ENCODE data around the gene SOHLH2.

The SOHLH2 gene

DNA sequence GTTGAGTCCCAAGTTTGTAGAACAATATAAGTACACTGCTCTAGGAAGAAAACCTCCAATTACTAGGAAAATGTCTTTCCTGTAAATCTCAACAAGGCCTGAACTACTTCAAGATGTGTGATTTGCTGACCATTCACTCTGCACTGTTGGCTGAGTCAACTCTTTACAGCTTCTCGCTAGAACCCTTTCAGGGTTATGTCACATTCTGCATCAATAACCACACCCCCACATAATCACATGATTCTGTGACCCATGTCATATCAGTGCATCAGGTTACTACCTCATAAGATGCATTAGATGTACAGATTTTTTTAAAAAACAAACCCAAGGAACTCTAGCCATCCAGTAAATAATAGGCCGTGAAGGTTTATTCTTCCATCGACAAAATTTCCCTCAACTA, 67.0 kb downstream of the SOHLH2 start:
- TF ChIP-seq TAF1 (IDR thresholded peaks at IDR 0.05; ENCODE audit: borderline replicate concordance, low read depth, low read length): no peak
- no peak for TF ChIP-seq POLR2AphosphoS5 (IDR thresholded peaks at IDR 0.05; ENCODE audit: low read depth, low read length)
- FAIRE-seq (no peak), DNase-seq (ENCODE audit: insufficient read length) (no peak)

DNA sequence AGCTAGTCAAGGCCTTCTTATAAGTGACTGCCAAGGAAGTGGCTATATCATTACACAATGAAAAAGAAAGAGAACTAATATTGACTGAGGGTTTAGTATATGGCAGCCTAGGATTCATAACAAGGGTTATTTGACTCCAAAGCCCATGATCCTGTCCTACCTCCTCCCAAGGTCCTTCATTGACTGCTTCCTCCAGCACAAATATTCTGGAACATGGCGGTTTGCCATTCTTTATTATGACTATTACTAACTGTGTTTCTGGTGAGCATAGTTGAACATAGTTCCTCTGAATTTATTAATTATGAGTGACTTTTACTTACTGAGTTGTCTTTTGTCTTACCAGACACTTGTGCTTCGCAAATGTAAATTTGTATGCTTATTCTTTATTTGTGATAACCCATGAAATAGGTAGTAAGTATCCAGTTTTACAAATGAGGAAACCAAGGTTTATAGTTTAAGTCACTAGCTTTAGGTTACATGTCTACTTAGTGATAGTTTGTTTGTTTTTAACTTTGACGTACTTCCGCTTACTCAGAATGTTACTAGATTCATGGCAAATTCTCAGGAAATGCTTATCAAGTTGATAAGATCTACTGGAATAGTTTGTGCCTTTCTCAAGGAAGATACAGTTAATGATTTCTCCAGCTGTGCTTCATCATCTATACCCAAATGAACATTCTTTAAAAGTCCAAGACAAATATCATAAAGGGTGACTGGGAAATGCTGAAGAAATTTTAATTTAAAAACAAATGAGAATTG, 67.7 kb downstream of the SOHLH2 start:
- no peak for FAIRE-seq
- no peak for DNase-seq (ENCODE audit: insufficient read length)
- TF ChIP-seq TAF1 (IDR thresholded peaks at IDR 0.05; ENCODE audit: borderline replicate concordance, low read depth, low read length) (no peak), POLR2AphosphoS5 (IDR thresholded peaks at IDR 0.05; ENCODE audit: low read depth, low read length) (no peak), POLR2A (IDR thresholded peaks at IDR 0.05; ENCODE audit: low read depth, low read length) (no peak)

DNA sequence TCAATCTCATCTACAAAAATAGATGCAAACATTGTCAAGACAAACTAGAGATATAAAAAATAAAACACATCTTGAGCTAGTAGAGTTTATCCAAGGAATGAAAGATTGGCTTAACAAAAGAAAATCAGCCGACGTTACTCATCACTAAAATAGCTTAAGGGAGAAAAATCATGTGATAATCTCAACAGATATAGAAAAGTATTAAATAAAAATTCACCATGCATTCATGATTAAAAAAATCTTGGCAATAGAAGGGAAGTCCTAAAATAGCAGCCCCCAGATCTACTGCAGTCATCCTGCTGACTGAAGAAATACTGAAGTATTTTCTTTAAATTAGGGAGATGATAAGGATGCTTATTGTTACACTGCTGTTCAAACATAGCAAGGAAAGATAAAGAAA, 70.6 kb downstream of the SOHLH2 start:
- TF ChIP-seq POLR2AphosphoS5 (IDR thresholded peaks at IDR 0.05; ENCODE audit: low read depth, low read length) (no peak), POLR2A (IDR thresholded peaks at IDR 0.05; ENCODE audit: low read depth, low read length) (no peak), TAF1 (IDR thresholded peaks at IDR 0.05; ENCODE audit: borderline replicate concordance, low read depth, low read length) (no peak)
- no peak for DNase-seq (ENCODE audit: insufficient read length)
- FAIRE-seq: no peak

DNA sequence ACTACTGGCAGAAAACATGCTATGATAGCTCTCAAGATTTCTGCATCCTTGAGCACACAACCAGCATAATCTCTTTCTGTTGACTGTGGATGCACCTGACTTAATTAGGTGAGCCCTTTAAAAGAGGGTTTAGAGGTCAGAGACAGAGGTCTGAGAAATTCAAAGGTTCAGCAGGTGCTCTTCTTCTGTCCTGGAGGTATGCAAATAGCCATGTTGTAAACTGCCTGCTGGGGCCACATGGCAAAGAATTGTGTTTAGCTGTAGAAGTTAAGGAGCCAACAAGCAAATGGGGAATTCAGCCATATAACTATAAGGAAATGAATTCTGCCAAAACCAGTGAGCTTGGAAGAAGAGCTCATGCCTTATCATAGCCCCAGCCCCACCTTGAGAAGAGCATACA, 71.6 kb downstream of the SOHLH2 start:
- FAIRE-seq: no peak
- DNase-seq (ENCODE audit: insufficient read length): no peak
- TF ChIP-seq POLR2A (IDR thresholded peaks at IDR 0.05; ENCODE audit: low read depth, low read length): no peak
- no peak for TF ChIP-seq POLR2AphosphoS5 (IDR thresholded peaks at IDR 0.05; ENCODE audit: low read depth, low read length)
- no peak for TF ChIP-seq TAF1 (IDR thresholded peaks at IDR 0.05; ENCODE audit: borderline replicate concordance, low read depth, low read length)

DNA sequence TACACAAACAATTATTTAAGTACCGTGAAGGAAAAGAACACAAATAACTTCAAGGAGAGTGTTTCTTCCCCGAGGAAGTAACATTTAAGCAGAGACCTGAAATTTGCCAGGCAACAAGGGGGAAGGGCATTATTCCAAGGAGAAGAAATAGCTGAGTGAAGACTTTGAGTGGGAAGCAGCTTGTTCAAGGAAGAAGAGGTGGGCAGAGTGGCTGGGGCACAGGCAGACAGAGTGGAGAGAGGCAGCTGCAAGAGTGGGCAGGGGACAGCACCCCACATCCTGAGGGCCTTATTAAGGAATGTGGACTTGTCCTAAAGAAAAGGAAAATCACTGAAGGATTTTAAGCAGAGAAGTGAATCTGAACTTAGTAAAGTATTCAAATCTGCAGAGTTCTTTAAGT, 78.5 kb downstream of the SOHLH2 start:
- FAIRE-seq: no peak
- no peak for DNase-seq (ENCODE audit: insufficient read length)
- TF ChIP-seq POLR2A (IDR thresholded peaks at IDR 0.05; ENCODE audit: low read depth, low read length) (no peak), POLR2AphosphoS5 (IDR thresholded peaks at IDR 0.05; ENCODE audit: low read depth, low read length) (no peak), TAF1 (IDR thresholded peaks at IDR 0.05; ENCODE audit: borderline replicate concordance, low read depth, low read length) (no peak)

DNA sequence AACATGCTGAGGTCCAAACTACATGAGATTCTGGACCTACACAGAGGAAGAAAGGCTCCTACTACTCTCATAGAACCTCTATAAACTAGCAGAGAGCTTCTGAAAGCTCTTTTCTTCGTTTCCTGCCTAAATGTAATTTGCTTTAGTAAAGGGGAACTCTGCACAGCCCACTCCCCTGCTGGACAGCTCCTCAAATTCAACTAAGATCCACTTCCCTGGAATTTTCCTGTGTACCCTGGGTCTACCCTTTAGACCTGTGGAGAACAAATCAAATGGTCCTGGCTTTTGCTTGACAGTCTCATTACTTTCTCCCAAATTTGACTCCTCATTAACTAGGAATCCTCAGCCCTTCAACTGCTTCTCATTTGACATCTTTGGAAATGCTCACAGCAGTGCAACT, 79.7 kb downstream of the SOHLH2 start:
- TF ChIP-seq POLR2A (IDR thresholded peaks at IDR 0.05; ENCODE audit: low read depth, low read length) (no peak), TAF1 (IDR thresholded peaks at IDR 0.05; ENCODE audit: borderline replicate concordance, low read depth, low read length) (no peak), POLR2AphosphoS5 (IDR thresholded peaks at IDR 0.05; ENCODE audit: low read depth, low read length) (no peak)
- DNase-seq (ENCODE audit: insufficient read length) (no peak), FAIRE-seq (no peak)

DNA sequence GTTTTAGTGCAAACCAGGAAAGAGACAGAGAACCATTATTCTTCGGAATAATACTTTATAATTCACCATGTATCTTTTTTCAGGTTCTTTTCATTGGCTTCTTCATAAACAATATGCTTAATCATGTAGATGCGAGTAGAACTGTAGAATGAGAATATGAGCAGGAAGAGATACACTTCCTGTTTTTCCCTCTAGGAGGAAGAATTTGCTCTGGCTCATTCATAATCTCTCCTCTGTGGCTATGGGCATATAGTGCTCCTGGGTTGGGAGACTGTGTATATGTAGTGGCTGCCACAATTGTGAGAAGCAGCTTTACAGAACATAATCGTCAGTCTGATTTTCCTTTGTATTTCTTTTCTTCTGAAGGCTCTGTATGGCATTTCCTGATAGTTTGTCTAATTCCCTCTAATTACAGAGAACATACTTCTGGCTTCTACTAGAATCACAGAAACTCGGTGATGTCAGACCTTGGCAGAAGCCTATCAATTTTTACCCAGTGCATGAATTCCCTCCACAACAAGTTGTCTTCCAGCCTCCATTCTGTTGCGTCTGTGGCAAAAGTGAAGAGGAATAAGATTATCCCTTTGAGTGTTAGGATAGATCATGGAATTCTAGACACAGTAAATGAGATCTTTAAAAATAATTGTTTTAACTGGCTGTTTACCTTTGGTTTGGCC, 80.3 kb downstream of the SOHLH2 start:
- TF ChIP-seq POLR2AphosphoS5 (IDR thresholded peaks at IDR 0.05; ENCODE audit: low read depth, low read length) (no peak), POLR2A (IDR thresholded peaks at IDR 0.05; ENCODE audit: low read depth, low read length) (no peak), TAF1 (IDR thresholded peaks at IDR 0.05; ENCODE audit: borderline replicate concordance, low read depth, low read length) (no peak)
- FAIRE-seq (no peak), DNase-seq (ENCODE audit: insufficient read length) (no peak)

DNA sequence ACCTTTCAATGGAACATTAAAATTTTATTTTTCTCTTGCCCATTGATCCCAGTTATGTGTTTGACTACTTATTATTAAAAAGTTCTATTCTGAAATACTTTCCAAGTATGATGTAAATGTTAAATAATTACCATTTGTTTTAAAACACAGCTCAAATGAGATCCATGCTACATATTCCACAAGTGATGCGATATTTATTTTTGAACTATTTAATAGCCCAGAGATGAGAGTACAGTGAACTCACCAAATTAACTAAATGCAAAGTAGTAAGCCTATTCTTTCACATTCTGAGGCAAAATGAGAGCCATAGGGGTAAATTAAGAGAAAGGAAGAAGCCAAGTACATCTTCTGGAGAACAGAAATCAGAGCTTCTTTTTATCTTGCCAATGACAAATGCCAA, 82.0 kb downstream of the SOHLH2 start:
- TF ChIP-seq TAF1 (IDR thresholded peaks at IDR 0.05; ENCODE audit: borderline replicate concordance, low read depth, low read length) (no peak), POLR2A (IDR thresholded peaks at IDR 0.05; ENCODE audit: low read depth, low read length) (no peak), POLR2AphosphoS5 (IDR thresholded peaks at IDR 0.05; ENCODE audit: low read depth, low read length) (no peak)
- FAIRE-seq: no peak
- DNase-seq (ENCODE audit: insufficient read length): no peak

DNA sequence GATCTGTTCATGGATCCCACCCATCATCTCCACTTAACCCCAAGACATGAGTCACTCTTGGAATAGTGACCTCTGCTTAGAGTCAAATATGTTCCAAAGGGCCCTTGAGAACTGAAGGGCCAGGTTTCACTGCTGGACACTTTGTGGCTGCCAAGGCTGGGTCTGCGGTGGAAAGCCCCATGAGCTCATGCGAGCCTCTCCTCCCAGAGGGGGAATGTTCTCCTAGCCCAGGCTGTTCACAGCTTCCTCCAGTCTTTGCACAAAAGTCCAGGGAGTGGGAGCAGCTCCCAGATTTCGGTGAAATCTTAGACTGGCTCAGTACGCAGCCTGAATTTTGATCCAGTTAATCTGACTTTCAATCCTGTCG, 82.4 kb downstream of the SOHLH2 start:
- TF ChIP-seq POLR2AphosphoS5 (IDR thresholded peaks at IDR 0.05; ENCODE audit: low read depth, low read length) (no peak), TAF1 (IDR thresholded peaks at IDR 0.05; ENCODE audit: borderline replicate concordance, low read depth, low read length) (no peak), POLR2A (IDR thresholded peaks at IDR 0.05; ENCODE audit: low read depth, low read length) (no peak)
- FAIRE-seq: no peak
- no peak for DNase-seq (ENCODE audit: insufficient read length)

DNA sequence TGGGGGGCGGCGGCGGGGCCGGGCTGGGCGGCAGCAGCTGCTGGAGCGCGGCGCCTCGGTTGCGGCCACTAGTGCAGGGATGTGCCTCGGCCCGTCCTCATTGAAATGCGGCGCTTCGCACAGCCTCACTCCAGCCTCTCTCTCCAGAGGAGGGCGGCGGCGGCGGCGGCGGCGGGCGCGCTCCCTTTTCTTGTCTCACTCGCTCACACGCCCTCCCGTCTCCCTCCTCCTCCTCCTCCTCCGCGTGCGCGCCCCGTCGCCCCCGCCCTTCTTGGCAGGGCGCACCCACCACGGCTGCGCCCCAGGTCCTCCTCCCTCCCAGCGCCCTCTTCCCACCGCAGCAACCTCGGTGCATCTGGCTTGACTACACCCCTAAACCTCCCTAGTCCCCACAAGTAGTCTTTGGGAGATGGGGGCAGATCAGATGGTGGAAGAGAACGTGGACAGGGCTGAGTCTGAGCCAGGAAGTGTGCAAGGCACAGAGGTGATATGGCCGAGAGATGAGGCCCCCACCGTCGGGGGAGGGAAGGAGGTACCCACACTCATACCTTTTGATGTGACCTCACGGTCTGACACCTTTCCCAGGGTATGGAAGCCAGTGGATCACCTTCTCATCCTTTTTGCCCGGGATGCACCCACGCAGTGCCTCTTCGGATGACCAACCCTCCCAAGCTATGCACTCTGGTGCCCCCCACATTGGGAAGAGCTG, 83.0 kb downstream of the SOHLH2 start, which contains the start of gene DCLK1:
Gene DCLK1 (minus strand): TSS at position 161 of the 709 bp plus-strand sequence.
- TF ChIP-seq POLR2A (IDR thresholded peaks at IDR 0.05; ENCODE audit: low read depth, low read length): no peak
- TF ChIP-seq POLR2AphosphoS5 (IDR thresholded peaks at IDR 0.05; ENCODE audit: low read depth, low read length): no peak
- TF ChIP-seq TAF1 (IDR thresholded peaks at IDR 0.05; ENCODE audit: borderline replicate concordance, low read depth, low read length): no peak
- no peak for DNase-seq (ENCODE audit: insufficient read length)
- no peak for FAIRE-seq

DNA sequence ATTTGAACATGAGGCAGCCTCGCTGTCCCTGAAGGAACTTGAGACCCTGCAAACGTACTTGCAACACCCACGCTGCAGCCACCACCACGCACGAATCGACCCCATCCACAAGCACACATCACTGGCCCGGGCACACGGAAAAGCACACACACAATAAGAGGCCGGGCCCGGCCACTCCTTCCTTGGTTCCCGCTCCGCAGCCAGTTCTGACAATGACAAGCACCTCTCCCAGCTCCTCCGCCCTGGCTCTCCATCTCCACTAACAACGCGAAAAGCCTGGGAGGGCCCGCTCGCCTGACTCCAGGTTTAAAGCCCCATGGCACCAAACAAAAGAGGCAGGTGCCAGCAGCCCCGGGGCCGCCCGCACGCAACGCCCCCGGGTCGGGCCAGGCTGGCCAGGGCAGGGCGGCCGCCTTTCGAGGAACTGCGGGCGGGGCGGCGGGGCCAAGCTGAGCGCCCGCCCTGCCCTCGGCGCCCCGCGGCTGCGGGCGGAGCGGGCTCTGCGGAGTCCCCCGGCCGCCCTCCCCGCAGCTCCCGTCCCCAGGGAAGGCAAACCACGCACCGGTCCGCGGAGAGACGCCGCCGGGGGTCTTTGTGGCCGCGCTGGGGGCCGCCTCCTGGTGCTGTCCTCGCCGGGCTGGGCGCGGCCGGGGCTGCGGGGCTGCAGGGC, 83.7 kb downstream of the SOHLH2 start:
- DNase-seq (ENCODE audit: insufficient read length) (no peak), FAIRE-seq (no peak)
- TF ChIP-seq POLR2A (IDR thresholded peaks at IDR 0.05; ENCODE audit: low read depth, low read length) (no peak), POLR2AphosphoS5 (IDR thresholded peaks at IDR 0.05; ENCODE audit: low read depth, low read length) (no peak), TAF1 (IDR thresholded peaks at IDR 0.05; ENCODE audit: borderline replicate concordance, low read depth, low read length) (no peak)

Data from GM12892 (cell line).